ENCODE results near the gene KLHL29. TPM values are rescaled to one million over a fixed set of nuclear protein-coding genes. Genes with fewer than 3 reads are reported as not detected.

KLHL29 gene
- total RNA-seq, 4 donors from 2014 or later: 4.8 to 17.0 (median 10.5) TPM

GRCh38 chr2:23526835-23527790 is 142.1 kb downstream of the KLHL29 start:
- H3K27ac ChIP-seq: no peak overlapping the region
- H3K27me3 ChIP-seq: no peaks in the 10 kb centered on the region
- intact Hi-C loops (cut with DNase I; ENCODE audit: low total_unique reads): no loop called here
- DNase-seq: no peak
- peaks cover 0 to 5% of the 10 kb centered on the region in 2 donors for H3K4me1 ChIP-seq
- H3K9me3 ChIP-seq: no peaks in the 10 kb centered on the region
- H3K36me3 ChIP-seq: no peaks in the 10 kb centered on the region
- TF ChIP-seq CTCF (IDR thresholded peaks at IDR 0.05): no peak
- no peak overlapping the region for H3K4me3 ChIP-seq

GRCh38 chr2:23528171-23528570 is 143.2 kb downstream of the KLHL29 start:
- H3K4me3 ChIP-seq: no peak overlapping the region
- H3K9me3 ChIP-seq: no peaks in the 10 kb centered on the region
- H3K27me3 ChIP-seq: no peaks in the 10 kb centered on the region
- H3K27ac ChIP-seq: no peak overlapping the region
- intact Hi-C loops (cut with DNase I; ENCODE audit: low total_unique reads): no loop called here
- TF ChIP-seq POLR2A (IDR thresholded peaks at IDR 0.05) (no peak), CTCF (IDR thresholded peaks at IDR 0.05) (no peak)
- no peaks in the 10 kb centered on the region for H3K36me3 ChIP-seq
- no peak for DNase-seq
- peaks cover 0 to 5% of the 10 kb centered on the region in 2 donors for H3K4me1 ChIP-seq

GRCh38 chr2:23528690-23529089 is 143.7 kb downstream of the KLHL29 start:
- no peak for TF ChIP-seq CTCF (IDR thresholded peaks at IDR 0.05)
- TF ChIP-seq POLR2A (IDR thresholded peaks at IDR 0.05): no peak
- no peaks in the 10 kb centered on the region for H3K36me3 ChIP-seq
- no peaks in the 10 kb centered on the region for H3K27me3 ChIP-seq
- H3K27ac ChIP-seq: no peak overlapping the region
- intact Hi-C loops (cut with DNase I; ENCODE audit: low total_unique reads): no loop called here
- H3K4me3 ChIP-seq: no peak overlapping the region
- no peak for DNase-seq
- peaks cover 0 to 5% of the 10 kb centered on the region in 2 donors for H3K4me1 ChIP-seq
- no peaks in the 10 kb centered on the region for H3K9me3 ChIP-seq

DNA sequence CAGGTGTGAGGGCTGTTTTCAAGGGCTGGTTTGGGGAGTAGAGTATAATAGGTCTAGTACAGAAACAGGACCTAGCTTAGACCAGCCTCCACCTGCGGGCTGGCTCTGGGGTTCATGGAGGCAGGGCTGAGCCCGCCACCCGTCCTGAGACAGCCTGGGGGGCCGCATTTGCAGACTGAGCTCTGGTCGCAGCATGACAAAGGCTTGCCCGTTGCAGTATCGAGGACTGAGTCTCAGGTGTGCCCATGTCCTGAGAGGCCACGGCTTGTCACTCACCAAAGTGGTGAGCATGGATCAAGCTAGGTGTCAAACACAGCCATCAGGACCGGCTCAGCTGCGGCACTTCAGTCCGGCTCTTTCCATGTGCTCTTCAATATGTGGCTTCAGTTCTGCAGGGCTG is 144.7 kb downstream of the KLHL29 start:
- DNase-seq: no peak
- Histone ChIP-seq H3K36me3 (no peaks in the 10 kb centered on the region), H3K27me3 (no peaks in the 10 kb centered on the region), H3K4me3 (no peak overlapping the region), H3K27ac (no peak overlapping the region), H3K4me1 (no peaks in the 10 kb centered on the region), H3K9me3 (no peaks in the 10 kb centered on the region)
- TF ChIP-seq CTCF (IDR thresholded peaks at IDR 0.05): no peak
- intact Hi-C loops (cut with DNase I; ENCODE audit: low total_unique reads): no loop called here

GRCh38 chr2:23530206-23530908 is 145.4 kb downstream of the KLHL29 start:
- DNase-seq: no peak
- Histone ChIP-seq H3K4me3 (no peak overlapping the region), H3K27me3 (no peaks in the 10 kb centered on the region), H3K36me3 (no peaks in the 10 kb centered on the region), H3K9me3 (no peaks in the 10 kb centered on the region), H3K27ac (no peak overlapping the region), H3K4me1 (no peaks in the 10 kb centered on the region)
- no peak for TF ChIP-seq CTCF (IDR thresholded peaks at IDR 0.05)
- no peak for TF ChIP-seq POLR2A (IDR thresholded peaks at IDR 0.05)
- intact Hi-C loops (cut with DNase I; ENCODE audit: low total_unique reads): no loop called here
